ENCODE measurements around the gene TMC5. TPM values are rescaled to one million over a fixed set of nuclear protein-coding genes. Genes with fewer than 3 reads are reported as not detected.

Gene TMC5
- total RNA-seq, 1 donor = under 0.01 TPM

GRCh38 chr16:19419698-19420075 lies 2.0 kb downstream of the TMC5 start:
- no peak for DNase-seq (ENCODE audit: low read depth)
- H3K4me3 ChIP-seq (ENCODE audit: low read depth, low read length) = no peak overlapping the region
- TF ChIP-seq, protein P1, sequence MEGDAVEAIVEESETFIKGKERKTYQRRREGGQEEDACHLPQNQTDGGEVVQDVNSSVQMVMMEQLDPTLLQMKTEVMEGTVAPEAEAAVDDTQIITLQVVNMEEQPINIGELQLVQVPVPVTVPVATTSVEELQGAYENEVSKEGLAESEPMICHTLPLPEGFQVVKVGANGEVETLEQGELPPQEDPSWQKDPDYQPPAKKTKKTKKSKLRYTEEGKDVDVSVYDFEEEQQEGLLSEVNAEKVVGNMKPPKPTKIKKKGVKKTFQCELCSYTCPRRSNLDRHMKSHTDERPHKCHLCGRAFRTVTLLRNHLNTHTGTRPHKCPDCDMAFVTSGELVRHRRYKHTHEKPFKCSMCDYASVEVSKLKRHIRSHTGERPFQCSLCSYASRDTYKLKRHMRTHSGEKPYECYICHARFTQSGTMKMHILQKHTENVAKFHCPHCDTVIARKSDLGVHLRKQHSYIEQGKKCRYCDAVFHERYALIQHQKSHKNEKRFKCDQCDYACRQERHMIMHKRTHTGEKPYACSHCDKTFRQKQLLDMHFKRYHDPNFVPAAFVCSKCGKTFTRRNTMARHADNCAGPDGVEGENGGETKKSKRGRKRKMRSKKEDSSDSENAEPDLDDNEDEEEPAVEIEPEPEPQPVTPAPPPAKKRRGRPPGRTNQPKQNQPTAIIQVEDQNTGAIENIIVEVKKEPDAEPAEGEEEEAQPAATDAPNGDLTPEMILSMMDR (IDR thresholded peaks at IDR 0.05; ENCODE audit: insufficient read depth, low read length) = no peak

- TF ChIP-seq, protein P1 (IDR thresholded peaks at IDR 0.05; ENCODE audit: insufficient read depth, low read length) = no peak
- no peak overlapping the region for H3K4me3 ChIP-seq (ENCODE audit: low read depth, low read length)
- DNase-seq (ENCODE audit: low read depth) = no peak
Observed at GRCh38 chr16:19424478-19424877, 6.8 kb downstream of the TMC5 start.

- TF ChIP-seq, protein P1 (IDR thresholded peaks at IDR 0.05; ENCODE audit: insufficient read depth, low read length) = no peak
Observed at GRCh38 chr16:19430345-19430744, 12.7 kb downstream of the TMC5 start.

GRCh38 chr16:19431636-19432340 lies 14.1 kb downstream of the TMC5 start:
- DNase-seq (ENCODE audit: low read depth) = no peak
- H3K4me3 ChIP-seq (ENCODE audit: low read depth, low read length) = no peak overlapping the region
- TF ChIP-seq, protein P1 (IDR thresholded peaks at IDR 0.05; ENCODE audit: insufficient read depth, low read length) = no peak

More at GRCh38 chr16:19430345-19430744, 12.7 kb downstream of the TMC5 start:
- no peak overlapping the region for H3K4me3 ChIP-seq (ENCODE audit: low read depth, low read length)
- DNase-seq (ENCODE audit: low read depth) = no peak

DNA sequence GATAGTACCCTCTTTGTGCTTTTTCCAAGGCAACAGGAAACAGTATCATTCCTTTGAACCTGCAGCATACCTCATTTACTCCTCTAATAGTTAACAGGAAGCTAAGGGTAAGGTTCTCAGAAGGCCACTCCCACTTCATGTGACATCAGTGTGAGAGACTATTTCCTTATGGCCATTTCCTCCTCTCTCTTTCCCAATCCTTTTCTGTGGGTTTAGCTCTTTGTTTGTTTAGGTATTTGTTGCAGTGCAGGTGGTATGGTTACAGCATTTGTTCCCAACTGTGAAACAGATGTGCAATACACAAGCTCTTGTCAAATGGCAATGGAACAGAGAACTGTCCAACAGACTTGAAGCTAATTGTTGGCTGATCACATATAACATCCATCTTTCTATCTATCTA lies 14.7 kb downstream of the TMC5 start:
- TF ChIP-seq, protein P1 (IDR thresholded peaks at IDR 0.05; ENCODE audit: insufficient read depth, low read length) = no peak
- H3K4me3 ChIP-seq (ENCODE audit: low read depth, low read length) = no peak overlapping the region
- DNase-seq (ENCODE audit: low read depth) = no peak

DNA sequence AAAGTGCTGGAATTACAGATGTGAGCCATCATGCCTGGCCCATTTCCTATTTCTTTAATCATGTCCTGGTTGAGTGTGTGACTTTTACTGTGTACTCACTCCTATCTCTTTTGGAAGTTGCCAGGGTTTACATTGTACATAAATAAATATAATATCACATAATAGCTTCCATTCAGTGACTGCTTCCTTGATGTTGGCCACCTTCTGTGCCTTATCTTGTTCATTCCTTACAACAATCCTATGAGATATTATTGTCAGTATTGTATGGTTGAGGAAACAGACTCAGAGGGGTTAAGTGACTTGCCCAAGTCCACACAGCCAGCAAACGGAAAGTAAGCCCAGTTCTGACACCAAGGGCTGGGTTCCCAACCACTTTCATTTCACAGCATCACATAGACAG lies 16.9 kb downstream of the TMC5 start:
- DNase-seq (ENCODE audit: low read depth) = no peak
- H3K4me3 ChIP-seq (ENCODE audit: low read depth, low read length) = no peak overlapping the region
- TF ChIP-seq, protein P1 (IDR thresholded peaks at IDR 0.05; ENCODE audit: insufficient read depth, low read length) = no peak

DNA sequence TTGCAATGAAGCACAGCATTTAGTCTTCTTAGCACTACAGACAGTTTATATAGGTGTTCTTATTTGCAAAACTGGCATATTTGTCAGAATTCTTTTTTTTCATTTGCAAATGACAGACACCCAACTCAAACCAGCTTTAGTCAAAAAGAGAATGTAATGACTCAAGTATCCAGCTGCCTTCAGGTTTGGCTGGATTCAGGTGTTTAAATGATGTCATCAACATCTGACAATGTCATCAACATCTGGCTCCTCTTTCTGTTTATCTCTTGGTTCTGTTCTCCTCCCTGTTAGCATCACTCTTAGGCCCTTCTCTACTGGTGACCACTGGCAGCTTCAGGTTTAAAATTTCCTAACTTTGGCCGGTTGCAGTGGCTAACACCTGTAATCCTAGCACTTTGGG lies 18.9 kb downstream of the TMC5 start:
- TF ChIP-seq, protein P1 (IDR thresholded peaks at IDR 0.05; ENCODE audit: insufficient read depth, low read length) = no peak
- no peak overlapping the region for H3K4me3 ChIP-seq (ENCODE audit: low read depth, low read length)
- no peak for DNase-seq (ENCODE audit: low read depth)

Measured in fibroblast of the aortic adventitia (primary cell).